CD14-positive monocyte (primary cell): ENCODE data around the gene GALNS. TPM values are rescaled to one million over a fixed set of nuclear protein-coding genes. Genes with fewer than 3 reads are reported as not detected.

Experiments
- DNase-seq, 3 donors: peaks; one replicate each; pipeline ENCODE4 v3.0.0-alpha.2; 2011 to 2022
- H2AFZ ChIP-seq: 2 replicates; pipeline ENCODE4 v1.6.0; 2012; ENCODE audit warnings: mild to moderate bottlenecking, low read depth, low read length, inconsistent platforms; ENCODE audit not compliant: insufficient read depth, poor library complexity, severe bottlenecking
- H3K27ac ChIP-seq, 2 donors: 1 replicate in 1 of 2; 2 replicates in 1 of 2; pipeline ENCODE4 v1.5.1; 2012 to 2013; ENCODE audit warnings: low read length in 2 of 2, control low read depth in 1 of 2, inconsistent platforms in 1 of 2, low read depth in 1 of 2, mild to moderate bottlenecking in 1 of 2
- H3K27me3 ChIP-seq, 2 donors: one replicate each; pipeline versions ENCODE4 v1.6.0 to v1.6.1; 2011 to 2013; ENCODE audit warnings: low read length in 2 of 2; ENCODE audit not compliant: control insufficient read depth in 2 of 2, insufficient read depth in 2 of 2
- H3K36me3 ChIP-seq, 2 donors: replicated peaks in 1 of 2; 1 replicate in 1 of 2; 2 replicates in 1 of 2; pipeline versions ENCODE4 v1.5.1 to v1.6.1; 2012 to 2013; ENCODE audit warnings: low read length in 2 of 2, control low read depth in 1 of 2, inconsistent platforms in 1 of 2, mild to moderate bottlenecking in 1 of 2; ENCODE audit not compliant: insufficient read depth in 2 of 2, control insufficient read depth in 1 of 2
- H3K4me1 ChIP-seq, 2 donors: 1 replicate in 1 of 2; 2 replicates in 1 of 2; pipeline versions ENCODE4 v1.5.1 to v1.6.1; 2012 to 2013; ENCODE audit warnings: low read length in 2 of 2, control low read depth in 1 of 2, inconsistent platforms in 1 of 2, mild to moderate bottlenecking in 1 of 2, moderate library complexity in 1 of 2; ENCODE audit not compliant: insufficient read depth in 2 of 2, control insufficient read depth in 1 of 2
- H3K4me2 ChIP-seq: replicated peaks from 2 replicates; pipeline ENCODE3; 2012; ENCODE audit warnings: low read length, moderate library complexity, mild to moderate bottlenecking; ENCODE audit not compliant: poor library complexity, severe bottlenecking; ENCODE audit errors: extremely low read depth
- H3K4me3 ChIP-seq, 3 experiments: fragments of 200-600 bp in 1 of 3; sonication (generic) in 1 of 3; replicated peaks in 1 of 3; 1 replicate in 2 of 3; 2 replicates in 1 of 3; pipeline ENCODE4 v1.5.1; 2011 to 2013; ENCODE audit warnings: low read length in 3 of 3, mild to moderate bottlenecking in 3 of 3, control low read depth in 2 of 3, low read depth in 2 of 3, inconsistent platforms in 1 of 3, moderate library complexity in 1 of 3
- H3K79me2 ChIP-seq: 2 replicates; pipeline ENCODE4 v1.6.0; 2012; ENCODE audit warnings: mild to moderate bottlenecking, control low read depth, inconsistent platforms, low read length, moderate library complexity; ENCODE audit not compliant: insufficient read depth
- H3K9ac ChIP-seq: 2 replicates; pipeline ENCODE4 v1.6.0; 2017; ENCODE audit warnings: low read length, mild to moderate bottlenecking; ENCODE audit not compliant: insufficient read depth, poor library complexity, severe bottlenecking
- H3K9me3 ChIP-seq, 2 donors: replicated peaks in 1 of 2; 1 replicate in 1 of 2; 2 replicates in 1 of 2; pipeline versions ENCODE4 v1.5.1 to v1.6.1; 2012 to 2013; ENCODE audit warnings: low read length in 2 of 2, control low read depth in 1 of 2; ENCODE audit not compliant: control insufficient read depth in 1 of 2, insufficient read depth in 1 of 2
- H4K20me1 ChIP-seq: 2 replicates; pipeline ENCODE4 v1.6.0; 2012; ENCODE audit warnings: mild to moderate bottlenecking, low read length, control low read depth, moderate library complexity; ENCODE audit not compliant: insufficient read depth
- H3K27ac Mint-ChIP-seq, 7 donors: one replicate each; pipeline ENCODE4 v1.8.0; 2020; ENCODE audit warnings: mild to moderate bottlenecking in 7 of 7, mixed read lengths in 7 of 7, moderate library complexity in 6 of 7, inconsistent platforms in 2 of 7
- H3K27me3 Mint-ChIP-seq, 3 donors: one replicate each; pipeline ENCODE4 v1.8.0; 2021 to 2022; ENCODE audit warnings: low read depth in 3 of 3, mild to moderate bottlenecking in 3 of 3, mixed read lengths in 3 of 3, moderate library complexity in 3 of 3, inconsistent platforms in 1 of 3
- H3K36me3 Mint-ChIP-seq, 2 donors: one replicate each; pipeline ENCODE4 v1.8.0; 2020; ENCODE audit warnings: mixed read lengths in 2 of 2, inconsistent platforms in 1 of 2, mild to moderate bottlenecking in 1 of 2
- H3K4me1 Mint-ChIP-seq: one replicate; pipeline ENCODE4 v1.8.0; 2020; ENCODE audit warnings: mild to moderate bottlenecking, mixed read lengths
- H3K4me3 Mint-ChIP-seq, 2 donors: one replicate each; pipeline ENCODE4 v1.8.0; 2020; ENCODE audit warnings: mild to moderate bottlenecking in 2 of 2, mixed read lengths in 2 of 2, moderate library complexity in 1 of 2
- H3K9me3 Mint-ChIP-seq, 7 donors: one replicate each; pipeline ENCODE4 v1.8.0; 2020 to 2022; ENCODE audit warnings: mixed read lengths in 7 of 7, mild to moderate bottlenecking in 6 of 7, moderate library complexity in 6 of 7, inconsistent platforms in 2 of 7
- CTCF ChIP-seq: fragments of 200-600 bp; IDR thresholded peaks from one replicate; pipeline ENCODE4 v1.8.0; 2022; ENCODE audit warnings: antibody characterized with exemption, mild to moderate bottlenecking
- WGBS: methylation state at CpG from one replicate; pipeline ENCODE4 v1.1.5; 2013; ENCODE audit warnings: missing lambda C conversion rate; ENCODE audit not compliant: insufficient coverage; 5-methylcytosine and 5-hydroxymethylcytosine counted together
- intact Hi-C, 2 donors: fragments of 100-400 bp; cut with micrococcal nuclease; formaldehyde crosslinking; loops; one replicate each; pipeline versions ENCODE4 v1.15.0 to v1.15.1; 2023
- polyA plus RNA-seq, 3 donors: library from polyadenylated mRNA; depleted of rRNA in 1 of 3; unstranded in 2 of 3; stranded (reverse) in 1 of 3; fragments of 300-500 nt in 2 of 3; fragments of >200 nt in 1 of 3; fragmentation: Illumina TruSeq in 2 of 3; gene quantifications; 1 replicate in 2 of 3; 2 replicates in 1 of 3; pipeline ENCODE4 v1.2.3, GENCODE V29; 2012 to 2021

GALNS gene
- polyA plus RNA-seq, 3 donors: 20.2 to 34.4 (median 32.2) TPM

GRCh38 chr16:88811769-88812512 is 44.8 kb downstream of the GALNS start, which contains the start of gene APRT:
Gene APRT (minus strand): TSS chr16:88811928. CDS start chr16:88811899, 29 bp downstream.
- H3K79me2 ChIP-seq: peaks cover 45% of the 10 kb centered on the region
- H3K4me3 Mint-ChIP-seq: peak within 1 kb of the TSS; percentile 82 to 91
- H3K4me2 ChIP-seq: peak within 1 kb of the TSS; percentile 99
- peaks cover 28% of the 10 kb centered on the region for H3K4me1 Mint-ChIP-seq
- H3K36me3 Mint-ChIP-seq: peaks cover 19 to 29% of the 10 kb centered on the region in 2 donors
- peak within 1 kb of the TSS; percentile 48 to 83 (median 58) for H3K4me3 ChIP-seq
- peak within 1 kb of the TSS; percentile 73 to 92 (median 91) for H3K27ac Mint-ChIP-seq
- peak; percentile 85 to 90 (median 89) for DNase-seq
- under 1% methylated on average over 80 of the region's 84 CpGs for WGBS
- TF ChIP-seq CTCF: no peak
- H2AFZ ChIP-seq: peak within 1 kb of the TSS; percentile 80
- H4K20me1 ChIP-seq: peaks cover 54% of the 10 kb centered on the region
- peak within 1 kb of the TSS; percentile 71 to 93 for H3K27ac ChIP-seq
- peaks cover 0 to 2% (median 0%) of the 10 kb centered on the region in 3 donors for H3K27me3 Mint-ChIP-seq
- no peaks in the 10 kb centered on the region for H3K9me3 ChIP-seq
- H3K27me3 ChIP-seq: no peaks in the 10 kb centered on the region
- intact Hi-C loops: loop anchor here (1.0 to 10.0 kb wide), 3 partner anchors 9 to 403 kb away; partner anchors contain the start of genes CDT1 (in 1 of the 2), GALNS (in 1 of the 2), TRAPPC2L (in 1 of the 2) and ZNF778 (in 1 of the 2)
- peak within 1 kb of the TSS; percentile 84 for H3K9ac ChIP-seq
- peaks cover 14 to 25% of the 10 kb centered on the region in 2 donors for H3K36me3 ChIP-seq
- H3K9me3 Mint-ChIP-seq: no peaks in the 10 kb centered on the region
- H3K4me1 ChIP-seq: peaks cover 35 to 42% of the 10 kb centered on the region in 2 donors

GRCh38 chr16:88810912-88811768 is 45.6 kb downstream of the GALNS start:
- H3K4me1 ChIP-seq: peaks cover 35 to 42% of the 10 kb centered on the region in 2 donors
- H4K20me1 ChIP-seq: peaks cover 55% of the 10 kb centered on the region
- Mint-ChIP-seq H3K4me3 (peak overlapping the region; percentile 78 to 90), H3K27me3 (peaks cover 0 to 2% (median 0%) of the 10 kb centered on the region in 3 donors), H3K9me3 (no peaks in the 10 kb centered on the region), H3K4me1 (peaks cover 28% of the 10 kb centered on the region), H3K27ac (peak overlapping the region; percentile 73 to 91 (median 88)), H3K36me3 (peaks cover 19 to 29% of the 10 kb centered on the region in 2 donors)
- peak overlapping the region; percentile 84 for H3K9ac ChIP-seq
- peak overlapping the region; percentile 71 to 93 for H3K27ac ChIP-seq
- under 1% methylated on average over 65 of the region's 65 CpGs for WGBS
- H3K36me3 ChIP-seq: peaks cover 14 to 25% of the 10 kb centered on the region in 2 donors
- no peaks in the 10 kb centered on the region for H3K9me3 ChIP-seq
- intact Hi-C loops: loop anchor here in 1 of 2 donors (10.0 kb wide), 1 partner anchor 404 kb away; the partner anchor contains the start of gene ZNF778
- TF ChIP-seq CTCF: no peak
- peak; percentile 43 to 56 (median 51) for DNase-seq
- H3K4me2 ChIP-seq: peak overlapping the region; percentile 99
- H3K4me3 ChIP-seq: peak overlapping the region; percentile 40 to 83 (median 58)
- H3K79me2 ChIP-seq: peaks cover 53% of the 10 kb centered on the region
- no peaks in the 10 kb centered on the region for H3K27me3 ChIP-seq
- H2AFZ ChIP-seq: peak overlapping the region; percentile 80
